Ishikawa (cell line): ENCODE data around the gene SLAMF1.

Source experiments
- CEBPB ChIP-seq: IDR thresholded peaks from 2 replicates; pipeline ENCODE4 v1.6.1; 2012
- CREB1 ChIP-seq: IDR thresholded peaks from 2 replicates; pipeline ENCODE4 v1.6.1; 2012; ENCODE audit warnings: low read depth
- EP300 ChIP-seq: IDR thresholded peaks from 2 replicates; pipeline ENCODE4 v1.6.1; 2012; ENCODE audit warnings: borderline replicate concordance
- FOXM1 ChIP-seq: IDR thresholded peaks from 2 replicates; pipeline ENCODE4 v1.6.1; 2012; ENCODE audit warnings: low read depth, borderline replicate concordance
- MAX ChIP-seq: IDR thresholded peaks from 2 replicates; pipeline ENCODE4 v1.6.1; 2012
- NFIC ChIP-seq: IDR thresholded peaks from 2 replicates; pipeline ENCODE4 v1.6.1; 2012
- RAD21 ChIP-seq: IDR thresholded peaks from 2 replicates; pipeline ENCODE4 v1.6.1; 2012; ENCODE audit warnings: low read depth
- REST ChIP-seq: IDR thresholded peaks from 2 replicates; pipeline ENCODE4 v1.6.1; 2012; ENCODE audit warnings: low read depth, mild to moderate bottlenecking
- TAF1 ChIP-seq: IDR thresholded peaks from 2 replicates; pipeline ENCODE4 v1.6.1; 2012; ENCODE audit warnings: low read depth, mild to moderate bottlenecking
- TCF12 ChIP-seq: IDR thresholded peaks from 2 replicates; pipeline ENCODE4 v1.6.1; 2012; ENCODE audit warnings: low read depth
- TEAD4 ChIP-seq: IDR thresholded peaks from 2 replicates; pipeline ENCODE4 v1.6.1; 2012
- USF1 ChIP-seq: IDR thresholded peaks from 2 replicates; pipeline ENCODE4 v1.6.1; 2012
- YY1 ChIP-seq: IDR thresholded peaks from 2 replicates; pipeline ENCODE4 v1.6.1; 2012; ENCODE audit warnings: low read depth
- ZBTB7A ChIP-seq: IDR thresholded peaks from 2 replicates; pipeline ENCODE4 v1.6.1; 2012; ENCODE audit warnings: low read depth

- TF ChIP-seq MAX, result no peak
- TF ChIP-seq YY1, result no peak
- TF ChIP-seq REST, result no peak
- no peak for TF ChIP-seq TAF1
- no peak for TF ChIP-seq RAD21
- TF ChIP-seq TEAD4, result no peak
- no peak for TF ChIP-seq CREB1
- TF ChIP-seq EP300, result no peak
- TF ChIP-seq TCF12, result no peak
- TF ChIP-seq FOXM1, result no peak
- no peak for TF ChIP-seq CEBPB
- TF ChIP-seq USF1, result no peak
- TF ChIP-seq NFIC, result no peak
- no peak for TF ChIP-seq ZBTB7A
Observed at GRCh38 chr1:160605205-160605604, 41.6 kb downstream of the SLAMF1 start.
